ENCODE results near the gene EMC10. TPM values are rescaled to one million over a fixed set of nuclear protein-coding genes. Genes with fewer than 3 reads are reported as not detected.

Gene EMC10
- polyA plus RNA-seq, 1 of the 3 experiments (the other 2 are of a cell fraction) = 218 TPM

DNA sequence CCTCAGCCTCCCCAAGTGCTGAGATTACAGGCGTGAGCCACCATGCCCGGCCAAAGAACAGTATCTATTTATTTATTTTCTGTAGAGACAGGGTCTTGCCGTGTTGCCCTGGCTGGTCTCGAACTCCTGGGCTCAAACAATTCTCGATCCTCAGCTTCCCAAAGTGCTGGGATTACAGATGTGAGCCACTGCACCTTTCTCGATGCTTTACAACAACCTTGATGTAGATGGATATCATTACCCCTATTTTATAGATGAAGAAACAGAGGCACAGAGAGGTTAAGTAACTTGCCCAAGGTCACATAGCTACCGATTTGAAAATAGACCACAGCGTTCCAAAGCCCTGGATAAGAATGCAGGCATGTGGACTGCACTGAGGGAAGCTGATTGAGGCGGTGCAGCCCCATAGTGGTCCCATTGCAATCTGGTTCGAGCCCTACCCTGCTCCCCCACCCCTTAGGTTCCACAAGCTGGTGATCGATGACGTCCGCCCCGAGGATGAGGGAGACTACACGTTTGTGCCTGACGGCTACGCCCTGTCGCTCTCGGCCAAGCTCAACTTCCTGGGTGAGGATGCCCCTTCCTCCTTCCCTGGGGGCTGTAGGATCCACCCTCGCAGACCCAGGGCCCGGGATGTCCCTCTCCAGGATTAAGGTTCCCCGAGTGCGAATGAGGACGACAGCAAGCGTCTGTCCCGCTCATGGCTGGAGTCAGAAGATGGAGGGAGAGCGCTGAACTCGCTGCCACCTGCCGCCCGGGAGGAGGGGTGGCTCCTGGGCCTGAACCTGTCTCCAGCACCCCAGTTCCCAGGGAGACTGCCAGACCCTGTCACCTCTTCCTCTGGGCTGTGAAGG is 25.7 kb upstream of the EMC10 start:
- POLR2A ChIA-PET = no interaction called here
- no peak overlapping the region for H3K27ac ChIP-seq (ENCODE audit: low read depth in 2 of 2, low read length in 1 of 2)
- no peaks in the 10 kb centered on the region for H4K20me1 ChIP-seq (ENCODE audit: insufficient read depth)
- H3K9me2 ChIP-seq = no peaks in the 10 kb centered on the region
- H3F3A ChIP-seq (replicated peaks; ENCODE audit: insufficient read depth) = no peaks in the 10 kb centered on the region
- no peaks in the 10 kb centered on the region for H3K9me3 ChIP-seq
- H3K9ac ChIP-seq = no peak overlapping the region
- TF ChIP-seq FOXM1 (IDR thresholded peaks at IDR 0.05; ENCODE audit: low read depth) = no peak
- TF ChIP-seq JUND (IDR thresholded peaks at IDR 0.05) = no peak
- no peak for TF ChIP-seq POLR2AphosphoS5 (IDR thresholded peaks at IDR 0.05; ENCODE audit: low read depth, low read length)
- TF ChIP-seq RCOR1 (IDR thresholded peaks at IDR 0.05; ENCODE audit: low read length) = no peak
- no peak for TF ChIP-seq EP300 (IDR thresholded peaks at IDR 0.05; ENCODE audit: borderline replicate concordance in 1 of 2, low read depth in 1 of 2, low read length in 1 of 2)
- TF ChIP-seq NFIC (IDR thresholded peaks at IDR 0.05; ENCODE audit: borderline replicate concordance) = no peak
- TF ChIP-seq, protein P1, sequence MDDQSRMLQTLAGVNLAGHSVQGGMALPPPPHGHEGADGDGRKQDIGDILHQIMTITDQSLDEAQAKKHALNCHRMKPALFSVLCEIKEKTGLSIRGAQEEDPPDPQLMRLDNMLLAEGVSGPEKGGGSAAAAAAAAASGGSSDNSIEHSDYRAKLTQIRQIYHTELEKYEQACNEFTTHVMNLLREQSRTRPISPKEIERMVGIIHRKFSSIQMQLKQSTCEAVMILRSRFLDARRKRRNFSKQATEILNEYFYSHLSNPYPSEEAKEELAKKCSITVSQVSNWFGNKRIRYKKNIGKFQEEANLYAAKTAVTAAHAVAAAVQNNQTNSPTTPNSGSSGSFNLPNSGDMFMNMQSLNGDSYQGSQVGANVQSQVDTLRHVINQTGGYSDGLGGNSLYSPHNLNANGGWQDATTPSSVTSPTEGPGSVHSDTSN (IDR thresholded peaks at IDR 0.05) = no peak
- TF ChIP-seq CHD2 (IDR thresholded peaks at IDR 0.05; ENCODE audit: low read length, partially characterized antibody) = no peak
- TF ChIP-seq, protein P2, sequence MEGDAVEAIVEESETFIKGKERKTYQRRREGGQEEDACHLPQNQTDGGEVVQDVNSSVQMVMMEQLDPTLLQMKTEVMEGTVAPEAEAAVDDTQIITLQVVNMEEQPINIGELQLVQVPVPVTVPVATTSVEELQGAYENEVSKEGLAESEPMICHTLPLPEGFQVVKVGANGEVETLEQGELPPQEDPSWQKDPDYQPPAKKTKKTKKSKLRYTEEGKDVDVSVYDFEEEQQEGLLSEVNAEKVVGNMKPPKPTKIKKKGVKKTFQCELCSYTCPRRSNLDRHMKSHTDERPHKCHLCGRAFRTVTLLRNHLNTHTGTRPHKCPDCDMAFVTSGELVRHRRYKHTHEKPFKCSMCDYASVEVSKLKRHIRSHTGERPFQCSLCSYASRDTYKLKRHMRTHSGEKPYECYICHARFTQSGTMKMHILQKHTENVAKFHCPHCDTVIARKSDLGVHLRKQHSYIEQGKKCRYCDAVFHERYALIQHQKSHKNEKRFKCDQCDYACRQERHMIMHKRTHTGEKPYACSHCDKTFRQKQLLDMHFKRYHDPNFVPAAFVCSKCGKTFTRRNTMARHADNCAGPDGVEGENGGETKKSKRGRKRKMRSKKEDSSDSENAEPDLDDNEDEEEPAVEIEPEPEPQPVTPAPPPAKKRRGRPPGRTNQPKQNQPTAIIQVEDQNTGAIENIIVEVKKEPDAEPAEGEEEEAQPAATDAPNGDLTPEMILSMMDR (IDR thresholded peaks at IDR 0.05) = no peak
- no peak for TF ChIP-seq YY1 (IDR thresholded peaks at IDR 0.05; ENCODE audit: low read depth)
- TF ChIP-seq, protein P3, sequence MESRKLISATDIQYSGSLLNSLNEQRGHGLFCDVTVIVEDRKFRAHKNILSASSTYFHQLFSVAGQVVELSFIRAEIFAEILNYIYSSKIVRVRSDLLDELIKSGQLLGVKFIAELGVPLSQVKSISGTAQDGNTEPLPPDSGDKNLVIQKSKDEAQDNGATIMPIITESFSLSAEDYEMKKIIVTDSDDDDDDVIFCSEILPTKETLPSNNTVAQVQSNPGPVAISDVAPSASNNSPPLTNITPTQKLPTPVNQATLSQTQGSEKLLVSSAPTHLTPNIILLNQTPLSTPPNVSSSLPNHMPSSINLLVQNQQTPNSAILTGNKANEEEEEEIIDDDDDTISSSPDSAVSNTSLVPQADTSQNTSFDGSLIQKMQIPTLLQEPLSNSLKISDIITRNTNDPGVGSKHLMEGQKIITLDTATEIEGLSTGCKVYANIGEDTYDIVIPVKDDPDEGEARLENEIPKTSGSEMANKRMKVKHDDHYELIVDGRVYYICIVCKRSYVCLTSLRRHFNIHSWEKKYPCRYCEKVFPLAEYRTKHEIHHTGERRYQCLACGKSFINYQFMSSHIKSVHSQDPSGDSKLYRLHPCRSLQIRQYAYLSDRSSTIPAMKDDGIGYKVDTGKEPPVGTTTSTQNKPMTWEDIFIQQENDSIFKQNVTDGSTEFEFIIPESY (IDR thresholded peaks at IDR 0.05; ENCODE audit: borderline replicate concordance, low read depth) = no peak
- no peak for TF ChIP-seq RAD21 (IDR thresholded peaks at IDR 0.05; ENCODE audit: low read length)
- TF ChIP-seq SIN3A (IDR thresholded peaks at IDR 0.05; ENCODE audit: borderline replicate concordance, low read depth, low read length) = no peak
- TF ChIP-seq USF1 (IDR thresholded peaks at IDR 0.05; ENCODE audit: borderline replicate concordance, low read depth) = no peak
- TF ChIP-seq SMC3 (IDR thresholded peaks at IDR 0.05; ENCODE audit: low read depth, low read length) = no peak
- no peak for TF ChIP-seq REST (IDR thresholded peaks at IDR 0.05; ENCODE audit: low read depth, low read length)
- TF ChIP-seq TCF12 (IDR thresholded peaks at IDR 0.05) = no peak
- TF ChIP-seq GABPA (IDR thresholded peaks at IDR 0.05; ENCODE audit: low read depth) = no peak
- TF ChIP-seq TAF1 (IDR thresholded peaks at IDR 0.05; ENCODE audit: borderline replicate concordance, low read depth, low read length) = no peak
- TF ChIP-seq MEF2A (IDR thresholded peaks at IDR 0.05; ENCODE audit: borderline replicate concordance, low read depth) = no peak
- 23% methylated on average over 23 of the region's 30 CpGs for whole genome bisulfite sequencing (ENCODE audit: low lambda C conversion rate)
- no peak overlapping the region for H3K4me3 ChIP-seq (ENCODE audit: low read depth in 2 of 2, low read length in 1 of 2)
- no peaks in the 10 kb centered on the region for H3K4me1 ChIP-seq (ENCODE audit: control insufficient read depth in 1 of 2, insufficient read depth in 2 of 2, low read depth in 1 of 2, low read length in 1 of 2)
- no peak overlapping the region for H2AFZ ChIP-seq (ENCODE audit: low read depth)
- no peak overlapping the region for H3K4me2 ChIP-seq
- H3K36me3 ChIP-seq (replicated peaks in 1 of 2; ENCODE audit: control insufficient read depth in 1 of 2, insufficient read depth in 2 of 2, low read length in 1 of 2) = no peaks in the 10 kb centered on the region
- DNase-seq = no peak
- H3K27me3 ChIP-seq (ENCODE audit: insufficient read depth) = peaks cover 14% of the 10 kb centered on the region; the same call in 1 of the 2 replicates
- CTCF ChIA-PET = interaction anchor here (0.7 to 1.2 kb wide), 6 partner anchors 10 to 106 kb away, joined by 3 to 4 read pairs (median 4); no protein-coding TSS in a partner anchor
- no peaks in the 10 kb centered on the region for H3K79me2 ChIP-seq (ENCODE audit: insufficient read depth)

Data from SK-N-SH (cell line).